Panc1 (cell line): ENCODE measurements around the gene FNBP1L. TPM values are rescaled to one million over a fixed set of nuclear protein-coding genes. Genes with fewer than 3 reads are reported as not detected.

Experiments
- ATAC-seq: fragments of 200-7000 bp; cut with Tn5 transposase; 2 replicates; pipeline ENCODE4 v1.9.1; 2020; ENCODE audit warnings: mild to moderate bottlenecking, moderate library complexity
- BruUV-seq: library from RNA; stranded (reverse); fragments of 400-500 nt; replicated peaks from 2 replicates; lab custom pipeline; 2021; lab: Mats Ljungman, UMichigan
- CTCF ChIA-PET: fragments of 300-600 bp; sonication (Branson Sonifier 250); formaldehyde crosslinking; loops from one replicate; lab custom pipeline; 2022; ENCODE audit warnings: antibody characterized with exemption; lab: Charles Lee
- POLR2A ChIA-PET: fragments of 300-600 bp; sonication (Branson Sonifier 250); formaldehyde crosslinking; loops from one replicate; lab custom pipeline; 2022; ENCODE audit warnings: antibody characterized with exemption; lab: Charles Lee
- DNase-seq: peaks from one replicate; pipeline ENCODE4 v3.0.0-alpha.2; 2010; ENCODE audit warnings: low read depth, low spot score
- H3K27ac ChIP-seq: 2 replicates; pipeline ENCODE4 v1.5.1; 2011; ENCODE audit warnings: mild to moderate bottlenecking, low read length, inconsistent platforms
- H3K27me3 ChIP-seq: fragments of 200-500 bp; sonication (Bioruptor generic); 2 replicates; pipeline ENCODE4 v1.6.0; 2014; ENCODE audit warnings: low read length, inconsistent platforms; ENCODE audit not compliant: control insufficient read depth, insufficient read depth
- H3K36me3 ChIP-seq: fragments of 200-500 bp; sonication (Bioruptor generic); 2 replicates; pipeline ENCODE4 v1.5.1; 2014; ENCODE audit warnings: inconsistent platforms, mild to moderate bottlenecking, low read length, moderate library complexity; ENCODE audit not compliant: control insufficient read depth, insufficient read depth
- H3K4me1 ChIP-seq: 2 replicates; pipeline ENCODE4 v1.5.1; 2011; ENCODE audit warnings: inconsistent platforms, mild to moderate bottlenecking, low read length, moderate library complexity; ENCODE audit not compliant: control insufficient read depth, insufficient read depth
- H3K4me3 ChIP-seq, 2 experiments: 2 replicates each; pipeline ENCODE4 v1.5.1; 2011 to 2012; ENCODE audit warnings: low read depth in 2 of 2, low read length in 2 of 2, mild to moderate bottlenecking in 2 of 2, inconsistent platforms in 1 of 2, moderate library complexity in 1 of 2
- H3K9me3 ChIP-seq: fragments of 200-500 bp; sonication (Bioruptor generic); 2 replicates; pipeline ENCODE4 v1.5.1; 2014; ENCODE audit warnings: low read depth, mild to moderate bottlenecking, inconsistent platforms, low read length, moderate library complexity; ENCODE audit not compliant: control insufficient read depth, insufficient read depth
- POLR2AphosphoS5 ChIP-seq: IDR thresholded peaks from 2 replicates; pipeline ENCODE4 v1.6.1; 2012; ENCODE audit warnings: mild to moderate bottlenecking, low read depth, low read length, moderate library complexity
- SIN3A ChIP-seq: IDR thresholded peaks from 2 replicates; pipeline ENCODE4 v1.6.1; 2012; ENCODE audit warnings: low read depth, mild to moderate bottlenecking, low read length, moderate library complexity, borderline replicate concordance; ENCODE audit not compliant: insufficient read depth
- TCF7L2 ChIP-seq: IDR thresholded peaks from 2 replicates; pipeline ENCODE4 v1.6.1; 2011; ENCODE audit warnings: mild to moderate bottlenecking, low read depth, low read length, inconsistent platforms
- in situ Hi-C: cut with HindIII; loops from 2 replicates; pipeline ENCODE4 v1.10.0; 2016; ENCODE audit warnings: low sequenced_read_pairs, low pct_unique_long_range_greater_than_20kb
- intact Hi-C: fragments of 100-400 bp; cut with micrococcal nuclease; formaldehyde crosslinking; loops from one replicate; pipeline ENCODE4 v1.10.0; 2022; ENCODE audit not compliant: unreplicated experiment
- total RNA-seq: library from RNA; stranded (reverse); gene quantifications from one replicate; pipeline ENCODE4 v1.2.1, GENCODE V29; 2021; ENCODE audit not compliant: unreplicated experiment
- TF ChIP-seq, protein P1 (sequence below): fragments of 450-650 bp; IDR thresholded peaks from 2 replicates; pipeline ENCODE4 v1.5.1; 2017; ENCODE audit warnings: mild to moderate bottlenecking
- TF ChIP-seq, protein P2 (sequence below), 2 experiments: IDR thresholded peaks; 2 replicates each; pipeline ENCODE4 v1.6.1; 2011 to 2012; ENCODE audit warnings: low read depth in 2 of 2, control low read depth in 1 of 2, low read length in 1 of 2, mild to moderate bottlenecking in 1 of 2, moderate library complexity in 1 of 2; ENCODE audit not compliant: insufficient read depth in 1 of 2

The FNBP1L gene
- total RNA-seq, 1 experiment from 2014 or later: 25.1 TPM

DNA sequence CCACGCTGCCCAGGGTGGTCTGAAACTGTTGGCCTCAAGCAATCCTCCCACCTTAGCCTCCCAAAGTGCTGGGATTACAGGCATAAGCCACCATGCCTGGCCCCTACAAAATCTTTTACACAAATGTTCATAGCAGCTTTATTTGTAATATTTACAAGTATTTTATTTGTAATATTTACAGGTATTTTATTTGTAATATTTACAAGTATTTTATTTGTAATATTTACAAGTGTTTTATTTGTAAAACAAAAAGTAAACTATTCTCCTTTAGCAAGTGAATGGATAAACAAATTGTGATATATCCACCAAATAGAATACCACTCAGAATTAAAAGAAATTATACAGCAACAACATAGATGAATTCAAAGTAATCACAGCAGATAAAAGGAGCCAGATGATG, 11.4 kb upstream of the FNBP1L start:
- TF ChIP-seq TCF7L2 (no peak), POLR2AphosphoS5 (no peak), SIN3A (no peak)
- TF ChIP-seq, protein P1, sequence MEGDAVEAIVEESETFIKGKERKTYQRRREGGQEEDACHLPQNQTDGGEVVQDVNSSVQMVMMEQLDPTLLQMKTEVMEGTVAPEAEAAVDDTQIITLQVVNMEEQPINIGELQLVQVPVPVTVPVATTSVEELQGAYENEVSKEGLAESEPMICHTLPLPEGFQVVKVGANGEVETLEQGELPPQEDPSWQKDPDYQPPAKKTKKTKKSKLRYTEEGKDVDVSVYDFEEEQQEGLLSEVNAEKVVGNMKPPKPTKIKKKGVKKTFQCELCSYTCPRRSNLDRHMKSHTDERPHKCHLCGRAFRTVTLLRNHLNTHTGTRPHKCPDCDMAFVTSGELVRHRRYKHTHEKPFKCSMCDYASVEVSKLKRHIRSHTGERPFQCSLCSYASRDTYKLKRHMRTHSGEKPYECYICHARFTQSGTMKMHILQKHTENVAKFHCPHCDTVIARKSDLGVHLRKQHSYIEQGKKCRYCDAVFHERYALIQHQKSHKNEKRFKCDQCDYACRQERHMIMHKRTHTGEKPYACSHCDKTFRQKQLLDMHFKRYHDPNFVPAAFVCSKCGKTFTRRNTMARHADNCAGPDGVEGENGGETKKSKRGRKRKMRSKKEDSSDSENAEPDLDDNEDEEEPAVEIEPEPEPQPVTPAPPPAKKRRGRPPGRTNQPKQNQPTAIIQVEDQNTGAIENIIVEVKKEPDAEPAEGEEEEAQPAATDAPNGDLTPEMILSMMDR: no peak
- TF ChIP-seq, protein P2, sequence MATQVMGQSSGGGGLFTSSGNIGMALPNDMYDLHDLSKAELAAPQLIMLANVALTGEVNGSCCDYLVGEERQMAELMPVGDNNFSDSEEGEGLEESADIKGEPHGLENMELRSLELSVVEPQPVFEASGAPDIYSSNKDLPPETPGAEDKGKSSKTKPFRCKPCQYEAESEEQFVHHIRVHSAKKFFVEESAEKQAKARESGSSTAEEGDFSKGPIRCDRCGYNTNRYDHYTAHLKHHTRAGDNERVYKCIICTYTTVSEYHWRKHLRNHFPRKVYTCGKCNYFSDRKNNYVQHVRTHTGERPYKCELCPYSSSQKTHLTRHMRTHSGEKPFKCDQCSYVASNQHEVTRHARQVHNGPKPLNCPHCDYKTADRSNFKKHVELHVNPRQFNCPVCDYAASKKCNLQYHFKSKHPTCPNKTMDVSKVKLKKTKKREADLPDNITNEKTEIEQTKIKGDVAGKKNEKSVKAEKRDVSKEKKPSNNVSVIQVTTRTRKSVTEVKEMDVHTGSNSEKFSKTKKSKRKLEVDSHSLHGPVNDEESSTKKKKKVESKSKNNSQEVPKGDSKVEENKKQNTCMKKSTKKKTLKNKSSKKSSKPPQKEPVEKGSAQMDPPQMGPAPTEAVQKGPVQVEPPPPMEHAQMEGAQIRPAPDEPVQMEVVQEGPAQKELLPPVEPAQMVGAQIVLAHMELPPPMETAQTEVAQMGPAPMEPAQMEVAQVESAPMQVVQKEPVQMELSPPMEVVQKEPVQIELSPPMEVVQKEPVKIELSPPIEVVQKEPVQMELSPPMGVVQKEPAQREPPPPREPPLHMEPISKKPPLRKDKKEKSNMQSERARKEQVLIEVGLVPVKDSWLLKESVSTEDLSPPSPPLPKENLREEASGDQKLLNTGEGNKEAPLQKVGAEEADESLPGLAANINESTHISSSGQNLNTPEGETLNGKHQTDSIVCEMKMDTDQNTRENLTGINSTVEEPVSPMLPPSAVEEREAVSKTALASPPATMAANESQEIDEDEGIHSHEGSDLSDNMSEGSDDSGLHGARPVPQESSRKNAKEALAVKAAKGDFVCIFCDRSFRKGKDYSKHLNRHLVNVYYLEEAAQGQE (IDR thresholded peaks at IDR 0.05; ENCODE audit: insufficient read depth in 1 of 2, low read depth in 2 of 2, low read length in 1 of 2): no peak
- in situ Hi-C loops: no loop called here
- no TSS peak for BruUV-seq

GRCh38 chr1:93437976-93438605, 9.8 kb upstream of the FNBP1L start:
- in situ Hi-C loops: no loop called here
- no TSS peak for BruUV-seq
- ATAC-seq: peak; percentile 71; the same call in 1 of the 2 replicates

More for the DNA sequence above, 11.4 kb upstream of the FNBP1L start:
- no peaks in the 10 kb centered on the region for H3K9me3 ChIP-seq
- no peaks in the 10 kb centered on the region for H3K27me3 ChIP-seq
- POLR2A ChIA-PET: no interaction called here
- CTCF ChIA-PET: interaction anchor here (0.7 kb wide), 1 partner anchor 414 kb away, joined by 3 read pairs; no protein-coding TSS in a partner anchor
- intact Hi-C loops: loop anchor here (10.0 kb wide), 1 partner anchor 178 kb away; no protein-coding TSS in a partner anchor
- H3K4me1 ChIP-seq: no peaks in the 10 kb centered on the region; the same call in 1 of the 2 replicates
- H3K27ac ChIP-seq: no peak overlapping the region
- DNase-seq (no peak), ATAC-seq (no peak)
- H3K4me3 ChIP-seq: no peak overlapping the region
- H3K36me3 ChIP-seq: no peaks in the 10 kb centered on the region

More at GRCh38 chr1:93437976-93438605, 9.8 kb upstream of the FNBP1L start:
- Histone ChIP-seq H3K27me3 (no peaks in the 10 kb centered on the region), H3K4me1 (no peaks in the 10 kb centered on the region; the same call in none of the 2 replicates), H3K9me3 (no peaks in the 10 kb centered on the region), H3K36me3 (no peaks in the 10 kb centered on the region), H3K4me3 (no peak overlapping the region), H3K27ac (no peak overlapping the region)
- ChIA-PET POLR2A (no interaction called here), CTCF (interaction anchor here (0.6 kb wide), 1 partner anchor 379 kb away, joined by 7 read pairs; no protein-coding TSS in a partner anchor)
- no peak for DNase-seq
- intact Hi-C loops: loop anchor here (10.0 kb wide), 1 partner anchor 177 kb away; no protein-coding TSS in a partner anchor
- TF ChIP-seq, protein P1: peak; percentile 56; the same call in 1 of the 2 replicates
- TF ChIP-seq, protein P2 (IDR thresholded peaks at IDR 0.05; ENCODE audit: insufficient read depth in 1 of 2, low read depth in 2 of 2, low read length in 1 of 2): no peak
- no peak for TF ChIP-seq TCF7L2
